WTC11 (cell line): ENCODE results near the gene SPTBN4. TPM values are rescaled to one million over a fixed set of nuclear protein-coding genes. Genes with fewer than 3 reads are reported as not detected.
A peak's percentile ranks its signal among the peaks of the same experiment; 100 is the strongest.

Experiments used
- ATAC-seq: fragments of 200-7000 bp; cut with Tn5 transposase; 2 replicates; pipeline ENCODE4 v1.10.0; 2021; ENCODE audit warnings: mild to moderate bottlenecking, moderate library complexity
- CTCF ChIA-PET: fragments of 300-600 bp; sonication (Branson Sonifier 250); formaldehyde crosslinking; loops from one replicate; lab custom pipeline; 2021; ENCODE audit warnings: antibody characterized with exemption; lab: Charles Lee
- POLR2A ChIA-PET: fragments of 350-600 bp; sonication (Branson Sonifier 250); formaldehyde crosslinking; loops from one replicate; lab custom pipeline; 2021; ENCODE audit warnings: antibody characterized with exemption; lab: Charles Lee
- DNase-seq: peaks from one replicate; pipeline ENCODE4 v3.0.0; 2021; ENCODE audit warnings: low spot score
- H3K27ac Mint-ChIP-seq: 2 replicates; pipeline ENCODE4 v1.8.0; 2021; ENCODE audit warnings: mixed read lengths
- H3K27me3 Mint-ChIP-seq: 2 replicates; pipeline ENCODE4 v1.8.0; 2021; ENCODE audit warnings: low read depth, mild to moderate bottlenecking, moderate library complexity, mixed read lengths
- H3K36me3 Mint-ChIP-seq: 2 replicates; pipeline ENCODE4 v1.8.0; 2021; ENCODE audit warnings: mixed read lengths
- H3K4me1 Mint-ChIP-seq: 2 replicates; pipeline ENCODE4 v1.8.0; 2022; ENCODE audit warnings: mixed read lengths
- H3K4me3 Mint-ChIP-seq: 2 replicates; pipeline ENCODE4 v1.8.0; 2021; ENCODE audit warnings: mild to moderate bottlenecking, moderate library complexity, mixed read lengths
- H3K9me3 Mint-ChIP-seq: 2 replicates; pipeline ENCODE4 v1.8.0; 2021; ENCODE audit warnings: mixed read lengths
- AFF4 ChIP-seq: sonication (generic); formaldehyde crosslinking; IDR thresholded peaks from 2 replicates; pipeline ENCODE4 v1.8.1; 2023; ENCODE audit warnings: mild to moderate bottlenecking, missing genetic modification reagents, borderline replicate concordance
- CDX4 ChIP-seq: fragments of 250-450 bp; sonication (Bioruptor Pico); IDR thresholded peaks from 2 replicates; pipeline ENCODE4 v1.9.0; 2021; ENCODE audit warnings: moderate library complexity, mild to moderate bottlenecking, inconsistent platforms, borderline replicate concordance
- CTCF ChIP-seq: fragments of 200-600 bp; IDR thresholded peaks from 2 replicates; pipeline ENCODE4 v1.8.0; 2022; ENCODE audit warnings: antibody characterized with exemption
- E2F1 ChIP-seq: sonication (generic); formaldehyde crosslinking; IDR thresholded peaks from 2 replicates; pipeline ENCODE4 v1.8.0; 2022; ENCODE audit warnings: mild to moderate bottlenecking, missing genetic modification reagents
- FOXP4 ChIP-seq: sonication (generic); formaldehyde crosslinking; IDR thresholded peaks from 2 replicates; pipeline ENCODE4 v1.8.0; 2022; ENCODE audit warnings: mild to moderate bottlenecking, missing genetic modification reagents
- NFYB ChIP-seq: sonication (generic); formaldehyde crosslinking; conservative IDR thresholded peaks from 2 replicates; pipeline ENCODE4 v1.8.0; 2022; ENCODE audit warnings: low read depth, missing genetic modification reagents
- NR3C1 ChIP-seq: sonication (generic); formaldehyde crosslinking; conservative IDR thresholded peaks from 2 replicates; pipeline ENCODE4 v1.8.1; 2023; ENCODE audit warnings: low read depth, mild to moderate bottlenecking, missing genetic modification reagents
- RELA ChIP-seq: sonication (generic); formaldehyde crosslinking; IDR thresholded peaks from 2 replicates; pipeline ENCODE4 v1.8.1; 2022; ENCODE audit warnings: missing genetic modification reagents, mild to moderate bottlenecking, borderline replicate concordance
- TEAD4 ChIP-seq: sonication (generic); formaldehyde crosslinking; IDR thresholded peaks from 2 replicates; pipeline ENCODE4 v1.8.0; 2022; ENCODE audit warnings: mild to moderate bottlenecking, missing genetic modification reagents
- USF2 ChIP-seq: sonication (generic); formaldehyde crosslinking; IDR thresholded peaks from 2 replicates; pipeline ENCODE4 v1.8.1; 2023; ENCODE audit warnings: mild to moderate bottlenecking, missing genetic modification reagents, moderate library complexity
- ZNF317 ChIP-seq: sonication (generic); formaldehyde crosslinking; IDR thresholded peaks from 2 replicates; pipeline ENCODE4 v1.8.1; 2023; ENCODE audit warnings: low read depth, mild to moderate bottlenecking, moderate library complexity, missing genetic modification reagents, borderline replicate concordance
- ZNF532 ChIP-seq: fragments of 250-450 bp; sonication (Bioruptor Pico); IDR thresholded peaks from 2 replicates; pipeline ENCODE4 v1.9.0; 2021; ENCODE audit warnings: mild to moderate bottlenecking, borderline replicate concordance
- total RNA-seq: library from RNA; stranded (reverse); gene quantifications from 3 replicates; pipeline ENCODE4 v1.2.3, GENCODE V29; 2021

Gene SPTBN4
- total RNA-seq, 1 experiment from 2014 or later: 2.8 TPM

GRCh38 chr19:40586611-40587010, 119.8 kb downstream of the SPTBN4 start (continued):
- TF ChIP-seq AFF4 (CRISPR knock-in tag): no peak

- ChIA-PET POLR2A (interaction anchor here (0.5 kb wide), 1 partner anchor 161 kb away, joined by 5 read pairs; no protein-coding TSS in a partner anchor), CTCF (interaction anchor here (1.0 to 1.7 kb wide), 5 partner anchors 10 to 47 kb away, joined by 3 to 7 read pairs (median 4); no protein-coding TSS in a partner anchor)
- H3K27ac Mint-ChIP-seq: no peak overlapping the region
- H3K27me3 Mint-ChIP-seq: peaks cover 5% of the 10 kb centered on the region; the same call in 1 of the 2 replicates
- H3K4me3 Mint-ChIP-seq: no peak overlapping the region
- ATAC-seq: peak; percentile 41; the same call in 1 of the 2 replicates
- no peak for DNase-seq
- no peaks in the 10 kb centered on the region for H3K4me1 Mint-ChIP-seq
- peaks cover 33% of the 10 kb centered on the region for H3K36me3 Mint-ChIP-seq
- H3K9me3 Mint-ChIP-seq: 0 out of 2 replicates have a peak, but pooled peaks cover 3% of the 10 kb centered on the region
- TF ChIP-seq E2F1 (CRISPR knock-in tag): no peak
- TF ChIP-seq TEAD4: no peak
Measured at GRCh38 chr19:40588110-40588854, 121.5 kb downstream of the SPTBN4 start.

GRCh38 chr19:40588926-40589569, 122.2 kb downstream of the SPTBN4 start:
- H3K27me3 Mint-ChIP-seq: peaks cover 5% of the 10 kb centered on the region; the same call in 1 of the 2 replicates
- peaks cover under 1% of the 10 kb centered on the region for H3K4me1 Mint-ChIP-seq
- peaks cover 28% of the 10 kb centered on the region for H3K36me3 Mint-ChIP-seq
- ChIA-PET CTCF (interaction anchor here (1.0 to 1.7 kb wide), 3 partner anchors 11 to 14 kb away, joined by 3 to 7 read pairs (median 4); no protein-coding TSS in a partner anchor), POLR2A (no interaction called here)
- DNase-seq: no peak
- H3K9me3 Mint-ChIP-seq: 0 out of 2 replicates have a peak, but pooled peaks cover 3% of the 10 kb centered on the region
- no peak overlapping the region for H3K27ac Mint-ChIP-seq
- ATAC-seq: no peak
- H3K4me3 Mint-ChIP-seq: no peak overlapping the region
- TF ChIP-seq CTCF (no peak), NFYB (CRISPR knock-in tag) (no peak), NR3C1 (CRISPR knock-in tag) (no peak), USF2 (CRISPR knock-in tag) (no peak), ZNF317 (CRISPR knock-in tag) (no peak), RELA (CRISPR knock-in tag) (no peak), CDX4 (CRISPR knock-in tag) (no peak), FOXP4 (no peak), ZNF532 (CRISPR knock-in tag) (no peak)
